ENCODE measurements around the gene CYP2W1. TPM values are rescaled to one million over a fixed set of nuclear protein-coding genes. Genes with fewer than 3 reads are reported as not detected.
A peak's percentile ranks its signal among the peaks of the same experiment; 100 is the strongest.

Gene CYP2W1
- total RNA-seq, 2 experiments from 2014 or later, result not detected

- intact Hi-C loops (cut with DNase I, micrococcal nuclease), result no loop called here
- Histone ChIP-seq H3K27me3 (ENCODE audit: control insufficient read depth in 1 of 2, insufficient read depth in 2 of 2, low read length in 2 of 2) (no peaks in the 10 kb centered on the region), H3K27ac (ENCODE audit: low read depth in 1 of 2, low read length in 2 of 2) (no peak overlapping the region), H3K4me3 (ENCODE audit: low read length) (no peak overlapping the region), H3K36me3 (ENCODE audit: insufficient read depth, low read length) (no peaks in the 10 kb centered on the region), H3K4me1 (ENCODE audit: insufficient read depth, low read length) (peaks cover 8% of the 10 kb centered on the region), H3K9me3 (ENCODE audit: control insufficient read depth in 1 of 2, insufficient read depth in 1 of 2, low read length in 2 of 2) (peaks cover 0 to 5% of the 10 kb centered on the region in 2 experiments)
- no peak overlapping the region for H3K4me3 Mint-ChIP-seq
- CTCF ChIA-PET, result no interaction called here
- ATAC-seq (ENCODE audit: poor library complexity) (no peak), DNase-seq (no peak)
- H3K27me3 Mint-ChIP-seq, result peaks cover under 1% of the 10 kb centered on the region
- no peaks in the 10 kb centered on the region for H3K36me3 Mint-ChIP-seq (ENCODE audit: low read depth)
- H3K27ac Mint-ChIP-seq, result no peak overlapping the region
- H3K9me3 Mint-ChIP-seq, result no peaks in the 10 kb centered on the region
- no peak for TF ChIP-seq CTCF (IDR thresholded peaks at IDR 0.05)
- H3K4me1 Mint-ChIP-seq (ENCODE audit: low read depth), result no peaks in the 10 kb centered on the region
- POLR2A ChIA-PET, result no interaction called here
These were observed 47.1 kb upstream of the CYP2W1 start for GRCh38 chr7:935874-936385.

- H3K27ac ChIP-seq (ENCODE audit: low read depth in 1 of 2, low read length in 2 of 2), result no peak overlapping the region
- peak; percentile 41 for ATAC-seq (ENCODE audit: poor library complexity)
- peaks cover 8% of the 10 kb centered on the region for H3K4me1 ChIP-seq (ENCODE audit: insufficient read depth, low read length)
- H3K27me3 Mint-ChIP-seq, result peaks cover 5% of the 10 kb centered on the region
- ChIA-PET POLR2A (no interaction called here), CTCF (no interaction called here)
- no peak for DNase-seq
- no peaks in the 10 kb centered on the region for H3K36me3 Mint-ChIP-seq (ENCODE audit: low read depth)
- no peaks in the 10 kb centered on the region for H3K36me3 ChIP-seq (ENCODE audit: insufficient read depth, low read length)
- H3K27ac Mint-ChIP-seq, result no peak overlapping the region
- H3K4me3 ChIP-seq (ENCODE audit: low read length), result no peak overlapping the region
- no peak for TF ChIP-seq CTCF (IDR thresholded peaks at IDR 0.05)
- no peaks in the 10 kb centered on the region for H3K4me1 Mint-ChIP-seq (ENCODE audit: low read depth)
- H3K27me3 ChIP-seq (ENCODE audit: control insufficient read depth in 1 of 2, insufficient read depth in 2 of 2, low read length in 2 of 2), result no peaks in the 10 kb centered on the region
- intact Hi-C loops (cut with DNase I, micrococcal nuclease), result no loop called here
- peaks cover 0 to 5% of the 10 kb centered on the region in 2 experiments for H3K9me3 ChIP-seq (ENCODE audit: control insufficient read depth in 1 of 2, insufficient read depth in 1 of 2, low read length in 2 of 2)
- H3K4me3 Mint-ChIP-seq, result no peak overlapping the region
- no peaks in the 10 kb centered on the region for H3K9me3 Mint-ChIP-seq
These were observed 46.5 kb upstream of the CYP2W1 start for GRCh38 chr7:936386-937054.

- CTCF ChIA-PET, result no interaction called here
- intact Hi-C loops (cut with DNase I, micrococcal nuclease), result no loop called here
- Mint-ChIP-seq H3K36me3 (ENCODE audit: low read depth) (no peaks in the 10 kb centered on the region), H3K27me3 (peaks cover 5% of the 10 kb centered on the region), H3K9me3 (no peaks in the 10 kb centered on the region), H3K27ac (no peak overlapping the region), H3K4me3 (no peak overlapping the region), H3K4me1 (ENCODE audit: low read depth) (no peaks in the 10 kb centered on the region)
- Histone ChIP-seq H3K27ac (ENCODE audit: low read depth in 1 of 2, low read length in 2 of 2) (no peak overlapping the region), H3K36me3 (ENCODE audit: insufficient read depth, low read length) (no peaks in the 10 kb centered on the region), H3K4me1 (ENCODE audit: insufficient read depth, low read length) (peaks cover 8% of the 10 kb centered on the region), H3K9me3 (ENCODE audit: control insufficient read depth in 1 of 2, insufficient read depth in 1 of 2, low read length in 2 of 2) (peaks cover 0 to 5% of the 10 kb centered on the region in 2 experiments), H3K27me3 (ENCODE audit: control insufficient read depth in 1 of 2, insufficient read depth in 2 of 2, low read length in 2 of 2) (no peaks in the 10 kb centered on the region), H3K4me3 (ENCODE audit: low read length) (no peak overlapping the region)
- POLR2A ChIA-PET, result no interaction called here
- TF ChIP-seq CTCF (IDR thresholded peaks at IDR 0.05), result no peak
- ATAC-seq (ENCODE audit: poor library complexity) (no peak), DNase-seq (no peak)
These were observed 45.0 kb upstream of the CYP2W1 start for GRCh38 chr7:937856-938484.

Data from CD4-positive, alpha-beta T cell (primary cell).